GM18526 (cell line): ENCODE results near the gene STRC.
"Not testable (repeated sequence)": the region's sequence is repeated elsewhere in the genome, so short reads cannot be mapped to it uniquely, and the experiment has no call there.

ENCODE experiments used
- POLR2A ChIP-seq: IDR thresholded peaks from 3 replicates; pipeline ENCODE4 v1.6.1; 2011; ENCODE audit not compliant: insufficient read length; ENCODE audit errors: extremely low read depth

The STRC gene

GRCh38 chr15:43618700-43619099, at the start of gene STRC:
Gene STRC (minus strand): TSS chr15:43618800. CDS start chr15:43618722, 78 bp downstream.
- TF ChIP-seq POLR2A = not testable (repeated sequence)

GRCh38 chr15:43648649-43649429, 30.2 kb upstream of the STRC start, which contains the start of gene CATSPER2:
Gene CATSPER2 (minus strand): TSS chr15:43648844. CDS start chr15:43648061, 783 bp downstream.
- TF ChIP-seq POLR2A = no peak

GRCh38 chr15:43625106-43625505, 6.5 kb upstream of the STRC start:
- no peak for TF ChIP-seq POLR2A

DNA sequence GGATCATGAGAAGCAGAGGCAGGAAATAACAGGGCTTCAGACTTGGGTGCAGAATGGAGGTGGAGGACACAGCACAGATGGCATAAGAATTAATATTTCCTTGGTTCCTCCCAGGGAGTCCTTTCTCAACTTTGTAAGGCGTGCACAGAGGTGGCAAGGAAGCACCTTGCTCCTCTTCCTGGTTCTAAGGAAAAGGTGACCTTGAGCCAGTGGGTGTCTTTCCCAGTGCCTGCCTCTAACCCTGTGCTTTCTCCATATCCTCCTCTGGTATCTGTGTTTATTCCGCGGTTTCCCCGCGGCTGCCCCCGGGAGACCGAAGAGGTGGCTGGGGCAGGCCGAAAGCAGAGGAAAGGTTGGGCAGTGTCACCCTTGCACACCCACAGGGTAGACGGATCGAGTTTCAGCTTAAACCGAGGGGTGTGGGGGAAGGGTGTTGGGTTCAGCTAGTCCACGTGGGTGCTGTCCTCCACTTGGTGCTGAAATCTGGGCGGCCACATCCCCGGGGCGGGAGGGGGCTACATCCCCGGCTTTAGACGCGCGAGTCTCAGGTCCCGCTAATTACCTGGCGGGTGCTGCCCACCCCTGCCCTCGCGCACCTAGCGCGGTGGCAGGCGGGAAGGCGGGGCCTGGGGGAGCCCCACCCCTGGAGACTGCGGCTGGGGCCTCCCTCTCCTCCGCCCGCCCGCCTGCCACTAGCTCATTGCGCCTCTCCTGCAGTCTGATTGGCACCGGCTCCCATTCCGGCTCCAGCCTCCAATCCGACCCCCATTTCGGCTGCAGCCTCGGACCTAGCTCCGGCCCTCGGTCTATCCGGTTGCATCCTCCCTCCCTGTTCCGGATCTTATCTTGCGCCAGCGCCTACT, 25.0 kb downstream of the STRC start, which contains the start of gene CKMT1B:
Gene CKMT1B (plus strand): TSS at position 700 of the 863 bp plus-strand sequence. CDS start 192 bp downstream, outside the sequence.
- not testable (repeated sequence) for TF ChIP-seq POLR2A

DNA sequence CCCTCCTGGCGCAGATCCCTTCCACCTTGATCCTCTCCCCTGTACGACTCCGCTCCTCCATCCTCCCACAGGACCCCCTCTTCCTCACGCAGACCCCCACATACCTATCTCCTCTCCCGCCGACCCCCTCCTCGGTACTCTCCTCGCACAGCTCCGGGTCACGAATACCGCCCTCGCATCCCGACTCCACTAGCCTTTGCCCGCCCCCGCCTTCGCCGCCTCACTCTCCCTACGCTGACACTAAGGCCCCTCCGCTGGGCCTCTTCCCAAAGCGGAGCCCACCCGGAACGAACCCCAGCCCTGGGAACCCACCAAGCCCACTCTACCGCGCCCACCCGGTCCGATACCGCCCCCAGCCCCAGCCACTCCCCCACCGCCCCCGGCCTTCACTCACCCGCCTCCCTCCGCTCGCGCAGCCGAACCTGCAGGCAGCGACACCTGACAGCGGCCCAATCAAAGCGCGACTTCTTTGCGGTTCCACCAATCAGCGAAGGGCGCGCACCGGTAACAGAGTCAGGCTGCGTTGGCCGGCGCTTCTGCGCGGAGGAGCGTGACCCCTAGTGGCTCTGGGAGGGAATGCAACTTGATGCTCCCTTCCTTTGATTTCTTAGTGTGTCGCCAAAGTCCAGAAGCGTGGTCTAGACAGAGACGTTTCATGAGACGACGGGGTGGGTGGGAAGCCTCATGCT, 28.7 kb downstream of the STRC start, which contains the start of gene PPIP5K1:
Gene PPIP5K1 (minus strand): TSS at position 431 of the 689 bp plus-strand sequence. CDS start 5,704 bp downstream, outside the sequence.
- not testable (repeated sequence) for TF ChIP-seq POLR2A

GRCh38 chr15:43552986-43553385, 65.6 kb downstream of the STRC start:
- TF ChIP-seq POLR2A = no peak

DNA sequence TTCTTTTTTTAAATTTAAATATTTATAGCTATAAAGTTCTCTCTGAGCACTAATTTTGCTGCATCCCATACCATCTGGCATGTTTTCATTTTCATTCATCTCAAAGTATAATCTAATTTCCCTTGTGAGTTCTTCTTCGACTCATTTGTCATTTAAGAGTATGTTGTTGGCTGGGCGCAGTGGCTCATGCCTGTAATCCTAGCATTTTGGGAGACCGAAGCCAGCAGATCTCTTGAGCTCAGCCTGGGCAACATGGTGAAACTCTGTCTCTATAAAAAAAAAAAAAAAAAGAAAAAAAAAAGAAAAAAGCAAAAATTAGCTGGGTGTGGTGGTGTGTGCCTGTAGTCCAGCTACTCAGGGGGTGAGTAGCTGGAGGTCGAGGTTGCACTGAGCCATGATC, 66.3 kb downstream of the STRC start:
- TF ChIP-seq POLR2A = no peak

GRCh38 chr15:43550527-43551363, 67.9 kb downstream of the STRC start:
- no peak for TF ChIP-seq POLR2A
